Fibroblast of the conjunctiva (primary cell): ENCODE data around the gene JSRP1.
A peak's percentile ranks its signal among the peaks of the same experiment; 100 is the strongest.
"Not testable (repeated sequence)": the region's sequence is repeated elsewhere in the genome, so short reads cannot be mapped to it uniquely, and the experiment has no call there.

Source experiments
- DNase-seq: peaks from one replicate; pipeline ENCODE4 v3.0.0-alpha.2; 2010; ENCODE audit warnings: low read depth

JSRP1 gene

DNA sequence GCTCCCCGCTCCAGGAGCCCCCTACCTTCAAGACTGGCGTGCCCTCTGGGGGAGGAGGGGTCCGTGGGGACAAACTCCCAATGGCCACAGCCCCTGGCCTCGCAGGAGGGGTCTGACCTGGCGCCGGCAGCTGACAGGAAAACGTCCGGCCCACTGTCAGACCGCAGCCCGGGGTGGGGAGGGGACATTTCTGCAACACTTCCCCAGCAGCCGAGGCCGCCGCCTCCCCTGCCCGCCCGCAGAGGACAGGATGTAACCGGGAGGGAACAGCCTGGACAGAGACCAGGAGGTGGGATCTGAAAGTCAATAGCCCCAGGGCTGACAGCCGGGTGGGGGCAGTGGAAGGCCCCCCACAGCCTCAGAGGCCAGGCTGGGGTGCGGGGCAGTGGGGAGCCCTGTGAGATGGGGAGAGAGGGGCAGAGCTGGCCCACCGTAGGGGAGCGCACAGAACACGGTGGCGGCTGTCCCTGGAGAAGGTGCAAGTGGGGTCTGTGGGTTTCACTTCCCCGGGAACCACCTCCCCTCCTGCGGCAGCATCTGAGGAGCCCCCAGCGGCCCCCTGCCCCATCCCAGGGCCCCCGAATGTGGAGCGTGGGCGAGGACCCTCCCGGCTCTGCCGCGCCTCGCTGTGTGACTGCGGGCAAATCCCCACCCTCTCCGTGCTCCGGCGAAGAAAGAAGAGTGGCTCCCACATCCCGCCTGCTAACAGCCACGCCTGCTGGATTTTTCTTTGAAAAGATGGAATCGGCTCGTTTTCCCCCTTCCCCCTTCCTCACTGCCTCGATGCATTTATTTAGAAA is 26.0 kb upstream of the JSRP1 start, which contains the start of gene PEAK3:
Gene PEAK3 (minus strand): TSS at position 114 of the 800 bp plus-strand sequence. CDS start 1,244 bp downstream, outside the sequence.
- no peak for DNase-seq

DNA sequence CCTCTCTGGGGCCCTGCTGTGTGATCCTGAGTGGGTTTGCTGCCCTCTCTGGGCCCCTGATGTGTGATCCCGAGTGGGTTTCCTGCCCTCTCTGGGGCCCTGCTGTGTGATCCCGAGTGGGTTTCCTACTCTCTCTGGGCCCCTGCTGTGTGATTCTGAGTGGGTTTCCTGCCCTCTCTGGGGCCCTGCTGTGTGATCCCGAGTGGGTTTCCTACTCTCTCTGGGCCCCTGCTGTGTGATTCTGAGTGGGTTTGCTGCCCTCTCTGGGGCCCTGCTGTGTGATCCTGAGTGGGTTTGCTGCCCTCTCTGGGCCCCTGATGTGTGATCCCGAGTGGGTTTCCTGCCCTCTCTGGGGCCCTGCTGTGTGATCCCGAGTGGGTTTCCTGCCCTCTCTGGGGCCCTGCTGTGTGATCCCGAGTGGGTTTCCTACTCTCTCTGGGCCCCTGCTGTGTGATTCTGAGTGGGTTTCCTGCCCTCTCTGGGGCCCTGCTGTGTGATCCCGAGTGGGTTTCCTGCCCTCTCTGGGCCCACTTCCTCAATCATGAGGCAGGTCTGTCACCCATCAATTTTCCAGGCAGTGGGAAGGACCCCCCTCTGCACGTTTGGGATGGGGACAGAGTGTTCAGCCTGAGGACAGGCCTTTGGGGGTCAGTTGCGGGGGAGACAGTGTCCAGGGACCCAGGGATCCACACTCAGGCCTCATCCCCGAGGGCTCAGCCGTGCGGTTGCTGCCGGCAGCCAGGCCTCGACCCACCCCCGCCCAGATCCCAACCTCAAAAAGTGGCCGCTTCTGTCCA is 25.2 kb upstream of the JSRP1 start:
- not testable (repeated sequence) for DNase-seq

DNA sequence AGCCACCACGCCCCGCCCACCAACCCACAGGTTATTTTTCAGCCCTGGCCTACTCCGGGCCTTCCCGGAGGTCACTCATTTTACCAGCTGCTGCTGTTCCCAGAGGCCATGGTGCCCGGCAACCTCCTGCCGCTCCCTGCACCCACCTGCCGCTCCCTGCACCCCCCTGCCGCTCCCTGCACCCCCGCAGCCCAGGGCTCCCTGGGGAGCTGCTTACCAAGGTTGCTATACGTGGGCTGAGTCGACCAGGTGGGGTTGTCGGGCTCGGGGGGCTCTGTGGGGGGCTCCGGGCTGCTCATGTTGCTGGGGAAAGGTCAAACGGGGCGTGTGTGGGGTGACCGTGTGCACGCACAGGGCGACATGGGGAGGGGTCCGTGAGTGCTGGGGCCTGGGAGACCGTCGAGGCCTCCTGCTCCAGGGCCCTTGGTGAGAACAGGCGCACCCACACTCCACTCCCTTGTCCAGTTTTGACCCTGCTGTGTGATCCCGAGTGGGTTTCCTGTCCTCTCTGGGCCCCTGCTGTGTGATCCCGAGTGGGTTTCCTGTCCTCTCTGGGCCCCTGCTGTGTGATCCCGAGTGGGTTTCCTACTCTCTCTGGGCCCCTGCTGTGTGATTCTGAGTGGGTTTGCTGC is 24.5 kb upstream of the JSRP1 start:
- DNase-seq = no peak

DNA sequence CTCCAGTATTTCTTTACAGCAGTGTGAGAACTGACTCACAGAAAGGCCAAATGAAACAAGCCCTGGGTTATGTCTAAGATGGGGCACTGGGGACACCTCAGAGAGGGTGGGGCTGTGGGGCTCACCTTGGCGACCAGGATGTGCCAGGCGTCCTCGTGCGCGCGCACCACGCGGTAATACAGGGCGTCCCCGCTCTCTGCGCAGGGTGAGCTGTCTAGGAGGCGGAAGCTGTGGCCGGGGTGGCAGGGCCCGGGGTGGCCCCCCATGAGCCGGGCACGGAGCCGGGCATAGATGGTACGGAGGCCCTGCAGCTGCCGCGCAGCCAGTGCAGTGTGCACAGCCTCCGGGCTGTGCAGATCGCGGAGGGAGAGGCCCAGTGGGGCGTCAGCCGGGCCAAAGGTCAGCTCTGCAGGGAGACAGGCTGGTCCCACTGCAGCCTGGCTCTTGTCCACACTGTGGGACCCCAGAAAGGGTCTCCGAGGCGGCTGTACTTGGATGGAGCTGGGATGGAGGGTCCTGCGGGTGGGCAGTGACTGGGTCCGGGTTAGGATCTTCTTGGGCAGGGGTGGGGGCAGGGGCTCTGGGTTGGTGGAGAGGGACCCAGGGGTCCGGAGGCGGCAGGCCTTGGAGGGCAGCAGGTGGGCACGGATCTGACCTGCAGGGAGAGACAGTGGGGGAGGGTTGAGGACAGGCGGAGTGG is 22.4 kb upstream of the JSRP1 start:
- no peak for DNase-seq

DNA sequence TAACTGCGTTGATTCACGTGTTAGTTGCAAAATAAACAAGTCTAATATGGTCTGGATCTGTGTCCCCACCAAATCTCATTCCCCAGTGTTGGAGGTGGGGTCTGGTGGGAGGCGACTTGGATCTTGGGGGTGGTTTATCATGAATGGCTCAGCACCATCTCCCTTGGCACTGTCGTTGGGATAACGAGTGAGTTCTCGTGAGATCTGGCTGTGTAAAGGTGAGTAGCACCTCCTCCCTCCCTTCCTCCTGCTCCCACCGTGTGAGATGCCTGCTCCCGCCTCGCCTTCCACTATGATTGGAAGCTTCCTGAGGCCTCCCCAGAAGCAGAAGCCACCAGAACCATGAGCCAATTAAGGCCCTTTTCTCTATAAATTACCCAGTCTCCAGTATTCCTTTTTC is 20.9 kb upstream of the JSRP1 start:
- no peak for DNase-seq

DNA sequence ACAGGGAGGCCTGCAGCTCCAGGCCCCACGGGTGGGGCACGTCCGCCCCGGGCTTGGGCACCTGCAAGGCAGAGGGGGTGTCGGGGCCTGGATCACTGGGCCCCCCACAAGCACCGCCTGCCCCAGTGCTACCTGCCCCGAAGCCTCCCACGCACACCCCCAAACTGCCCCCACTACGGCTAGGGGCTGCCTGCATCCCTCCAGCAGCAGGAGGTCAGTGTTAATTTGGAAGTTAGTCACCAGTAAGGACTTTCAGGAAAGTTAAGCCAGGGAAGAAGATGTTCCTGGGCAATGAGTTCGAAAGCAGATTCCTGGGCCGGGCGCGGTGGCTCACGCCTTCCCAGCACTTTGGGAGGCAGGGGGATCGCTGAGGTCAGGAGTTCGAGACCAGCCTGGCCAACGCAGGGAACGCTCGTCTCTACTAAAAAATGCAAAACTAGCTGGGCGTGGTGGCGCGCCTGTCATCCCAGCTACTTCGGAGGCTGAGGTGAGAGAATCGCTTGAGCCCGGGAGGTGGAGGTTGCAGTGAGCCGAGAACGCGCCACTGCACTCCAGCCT is 20.3 kb upstream of the JSRP1 start:
- DNase-seq = no peak

DNA sequence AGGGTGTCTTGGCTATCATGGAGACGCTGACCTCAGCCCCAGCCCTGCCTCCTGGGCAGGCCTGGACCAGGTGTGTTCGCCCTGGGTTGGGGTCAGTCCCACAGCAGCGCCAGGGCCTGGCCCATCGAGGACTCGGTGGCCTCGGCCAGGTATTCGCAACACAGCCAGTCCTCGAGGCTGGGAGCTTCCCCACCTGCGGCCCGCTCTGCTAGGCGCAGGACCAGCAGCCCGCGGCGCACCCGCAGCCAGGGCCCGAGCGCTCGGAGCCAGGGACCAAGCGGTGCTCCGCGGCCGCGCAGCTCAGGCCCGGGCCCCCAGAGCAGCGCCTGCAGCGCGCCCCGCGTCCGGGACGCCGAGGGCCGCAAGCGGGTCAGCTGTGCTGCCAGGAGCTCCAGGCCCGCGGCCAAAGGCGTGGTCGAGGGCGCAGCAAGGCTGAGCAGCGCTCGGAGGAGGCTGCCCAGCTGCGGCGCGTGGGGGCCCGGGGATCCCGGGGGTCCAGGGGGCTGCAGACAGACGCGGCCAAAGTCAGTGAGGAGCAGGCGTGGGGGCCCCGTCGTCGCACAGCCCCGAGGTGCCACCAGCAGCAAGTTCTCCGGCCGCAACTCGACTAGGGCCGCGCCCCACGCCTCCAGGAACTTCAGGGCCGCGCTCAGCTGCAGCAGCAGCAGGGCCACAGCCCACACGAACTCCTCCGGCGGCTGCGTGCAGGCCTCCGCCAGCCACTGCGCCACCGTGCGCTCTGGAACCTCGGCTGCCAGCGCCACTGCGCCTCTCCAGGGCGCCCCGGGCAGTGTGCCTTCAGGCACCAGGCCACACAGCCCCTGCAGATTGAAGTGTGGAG is 19.6 kb upstream of the JSRP1 start:
- DNase-seq = no peak

DNA sequence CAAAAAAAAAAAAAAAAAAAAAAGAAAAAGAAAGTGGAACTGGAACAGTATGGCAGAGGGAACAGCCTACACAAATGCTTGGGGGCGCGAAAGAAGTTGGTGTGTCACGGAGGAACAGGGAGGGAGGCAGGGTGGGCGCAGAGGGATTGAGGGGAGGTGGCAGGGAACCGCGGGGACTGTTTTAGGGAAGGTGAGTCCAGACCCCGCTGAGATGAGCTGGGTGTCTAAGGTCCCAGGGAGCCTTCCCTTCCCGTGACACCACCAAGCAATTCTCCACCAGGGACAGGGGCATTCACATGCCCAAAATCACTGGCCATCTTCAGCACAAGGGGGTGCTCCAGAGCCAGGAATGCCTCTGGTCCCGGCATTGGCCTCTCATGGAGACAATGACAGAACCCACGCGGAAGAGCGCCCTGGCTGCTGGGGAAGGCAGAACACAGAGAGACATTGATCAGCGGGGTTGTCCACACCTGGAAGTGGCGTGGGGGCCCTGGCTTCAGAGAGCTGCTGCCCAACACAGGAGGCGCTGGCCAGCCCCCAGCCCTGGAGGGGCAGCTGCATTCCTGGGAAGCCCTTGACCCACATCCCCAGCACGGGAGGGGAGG is 18.8 kb upstream of the JSRP1 start:
- DNase-seq = peak; percentile 39

DNA sequence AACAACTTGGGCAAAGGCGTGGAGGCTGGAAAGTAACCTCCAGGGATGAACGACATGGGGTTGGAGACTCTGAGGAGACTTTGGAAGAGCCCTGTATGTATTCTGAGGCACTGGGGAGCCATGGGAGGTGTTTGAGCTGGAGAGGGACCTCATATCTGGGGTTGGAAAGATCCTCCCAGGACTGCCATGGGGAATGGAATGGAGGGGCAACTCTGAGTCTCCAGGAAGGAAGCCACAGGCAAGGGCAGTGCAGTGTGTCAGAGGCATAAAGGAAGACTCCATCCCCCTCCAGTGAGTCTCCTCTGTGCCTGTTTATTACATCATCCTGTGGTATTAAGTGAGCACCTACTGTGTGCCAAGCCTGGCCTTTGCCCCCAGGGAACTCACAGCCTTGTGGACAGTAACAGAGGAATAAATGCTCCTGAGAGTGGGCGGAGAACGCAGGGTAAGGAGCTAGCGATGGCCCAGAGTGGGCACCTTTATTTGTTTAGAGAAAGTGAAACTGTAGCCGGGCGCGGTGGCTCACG is 18.0 kb upstream of the JSRP1 start:
- DNase-seq = no peak

DNA sequence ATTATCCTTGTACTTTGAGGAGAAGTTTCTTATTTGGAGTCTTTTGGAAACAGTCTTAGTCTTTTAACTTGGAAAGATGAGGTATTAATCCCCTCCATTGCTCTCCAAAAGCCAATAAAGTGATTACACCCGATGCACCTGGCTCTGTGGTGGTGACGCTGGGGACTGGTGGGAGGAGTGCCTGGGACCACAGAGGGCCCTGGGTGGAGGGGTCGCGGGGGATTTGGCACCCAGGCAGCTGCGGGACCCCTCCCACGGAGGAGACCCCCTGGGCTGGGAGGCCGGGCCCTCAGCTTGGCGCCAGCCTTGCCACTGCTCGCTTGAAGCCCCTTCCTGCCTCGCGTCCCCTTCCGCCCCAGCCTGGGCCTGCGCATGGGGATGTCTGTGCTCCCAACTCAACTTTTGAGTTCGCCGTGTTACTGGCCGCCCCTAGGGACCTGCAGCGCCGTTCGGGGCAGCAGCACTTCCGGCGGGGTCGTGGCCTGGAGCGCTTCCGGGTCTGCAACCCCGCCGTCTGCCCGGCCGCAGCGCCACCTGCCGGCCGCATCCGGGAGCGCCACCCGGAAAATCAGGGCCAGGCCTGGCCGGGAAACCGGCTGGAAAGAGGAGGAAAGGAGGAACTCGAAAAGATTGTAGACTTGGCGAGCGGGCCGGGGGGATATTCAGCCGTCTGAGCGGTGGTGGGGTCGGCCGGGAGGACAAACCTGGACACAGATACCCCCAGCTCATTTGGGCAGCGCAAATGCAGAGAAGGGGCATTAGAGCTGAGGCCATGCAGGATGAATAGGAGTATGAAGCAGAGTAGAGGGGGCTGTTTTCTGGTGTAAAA is 17.4 kb upstream of the JSRP1 start:
- DNase-seq = peak; percentile 63

DNA sequence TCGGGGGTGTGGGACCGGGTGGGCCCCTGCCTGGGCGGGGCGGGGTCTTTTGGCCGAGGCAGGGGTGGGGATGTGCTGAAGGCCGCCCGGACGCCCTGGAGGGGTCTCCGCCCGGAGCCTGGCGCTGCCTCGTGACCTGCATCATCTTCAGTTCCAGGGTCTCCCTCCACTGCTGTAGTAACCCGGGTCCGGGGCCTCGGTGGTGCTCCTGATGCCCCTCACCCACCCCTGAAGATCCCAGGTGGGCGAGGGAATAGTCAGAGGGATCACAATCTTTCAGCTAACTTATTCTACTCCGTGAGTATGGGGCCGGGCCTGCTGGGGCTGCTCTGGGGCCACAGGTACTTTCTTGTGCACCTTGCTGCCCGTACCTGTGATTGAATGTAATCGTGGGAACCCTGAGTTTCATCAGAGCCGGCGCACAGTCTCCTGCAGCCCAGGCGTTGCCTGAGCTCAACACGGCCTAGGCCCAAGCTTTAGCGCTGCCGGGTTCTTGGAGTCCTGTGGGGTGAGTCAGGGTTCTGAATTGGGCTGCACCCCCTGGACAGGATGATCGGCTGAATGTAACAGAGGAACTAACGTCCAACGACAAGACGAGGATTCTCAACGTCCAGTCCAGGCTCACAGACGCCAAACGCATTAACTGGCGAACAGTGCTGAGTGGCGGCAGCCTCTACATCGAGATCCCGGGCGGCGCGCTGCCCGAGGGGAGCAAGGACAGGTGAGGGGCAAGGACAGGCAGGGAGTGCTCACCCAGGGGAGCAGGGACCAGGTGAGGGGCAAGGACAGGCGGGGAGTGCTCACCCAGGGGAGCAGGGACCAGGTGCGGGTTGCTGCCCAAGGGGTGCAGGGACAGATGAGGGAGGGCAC is 15.3 kb upstream of the JSRP1 start:
- DNase-seq = peak; percentile 38

DNA sequence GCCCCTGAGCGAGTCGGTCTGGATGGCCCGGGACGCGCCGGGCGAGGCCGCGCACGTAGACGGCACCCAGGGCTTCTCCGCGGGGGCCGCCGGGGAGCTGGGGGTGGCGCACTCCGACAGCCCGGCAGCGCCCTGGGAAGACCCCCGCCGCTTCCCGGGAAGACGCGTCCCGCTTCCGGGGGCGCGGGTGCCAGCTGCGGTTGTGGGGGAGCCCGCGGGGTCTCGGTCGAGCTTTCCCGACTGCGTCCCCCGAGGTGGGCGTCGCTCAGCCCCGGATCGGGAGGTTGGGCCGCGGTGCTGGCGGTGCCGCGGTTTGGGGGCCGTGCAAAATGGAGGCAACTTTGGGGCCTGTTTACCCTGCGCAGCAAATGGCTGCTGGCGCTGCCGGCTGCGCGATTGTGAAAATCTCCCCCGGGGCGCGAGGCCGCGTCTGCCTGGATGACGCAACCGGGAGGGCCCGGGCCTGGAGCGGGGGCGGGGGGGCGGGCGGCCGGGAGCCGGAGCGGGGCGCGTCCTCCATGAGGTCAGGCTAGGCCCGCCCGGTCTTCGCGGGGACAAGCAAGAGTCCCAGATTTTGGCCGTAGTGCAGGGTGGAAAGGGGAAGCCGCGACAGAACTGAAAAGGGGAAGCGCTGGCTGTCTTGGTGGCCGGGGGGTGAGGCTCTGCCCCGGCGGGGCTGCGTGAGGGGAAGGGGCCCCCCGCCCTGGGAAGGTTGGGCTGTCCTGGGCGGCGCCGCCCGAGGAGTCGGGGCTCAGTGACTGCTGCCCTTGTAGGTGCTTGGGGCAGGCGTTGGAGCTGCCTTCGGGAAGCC is 14.4 kb upstream of the JSRP1 start:
- peak; percentile 71 for DNase-seq

DNA sequence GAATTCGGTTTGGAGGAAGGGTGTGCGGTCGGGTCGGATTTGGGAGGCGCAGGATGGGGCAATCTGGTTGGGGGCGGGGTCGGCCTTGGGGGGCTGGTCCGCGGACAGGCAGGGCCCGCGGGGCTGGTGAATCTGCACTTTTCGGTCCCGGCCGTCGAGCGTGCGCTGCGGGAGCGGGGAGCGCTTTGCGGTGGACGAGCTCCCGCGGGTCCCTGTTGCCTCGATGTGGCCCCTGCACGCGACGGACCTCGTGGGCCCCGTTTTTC is 13.9 kb upstream of the JSRP1 start:
- DNase-seq = no peak

DNA sequence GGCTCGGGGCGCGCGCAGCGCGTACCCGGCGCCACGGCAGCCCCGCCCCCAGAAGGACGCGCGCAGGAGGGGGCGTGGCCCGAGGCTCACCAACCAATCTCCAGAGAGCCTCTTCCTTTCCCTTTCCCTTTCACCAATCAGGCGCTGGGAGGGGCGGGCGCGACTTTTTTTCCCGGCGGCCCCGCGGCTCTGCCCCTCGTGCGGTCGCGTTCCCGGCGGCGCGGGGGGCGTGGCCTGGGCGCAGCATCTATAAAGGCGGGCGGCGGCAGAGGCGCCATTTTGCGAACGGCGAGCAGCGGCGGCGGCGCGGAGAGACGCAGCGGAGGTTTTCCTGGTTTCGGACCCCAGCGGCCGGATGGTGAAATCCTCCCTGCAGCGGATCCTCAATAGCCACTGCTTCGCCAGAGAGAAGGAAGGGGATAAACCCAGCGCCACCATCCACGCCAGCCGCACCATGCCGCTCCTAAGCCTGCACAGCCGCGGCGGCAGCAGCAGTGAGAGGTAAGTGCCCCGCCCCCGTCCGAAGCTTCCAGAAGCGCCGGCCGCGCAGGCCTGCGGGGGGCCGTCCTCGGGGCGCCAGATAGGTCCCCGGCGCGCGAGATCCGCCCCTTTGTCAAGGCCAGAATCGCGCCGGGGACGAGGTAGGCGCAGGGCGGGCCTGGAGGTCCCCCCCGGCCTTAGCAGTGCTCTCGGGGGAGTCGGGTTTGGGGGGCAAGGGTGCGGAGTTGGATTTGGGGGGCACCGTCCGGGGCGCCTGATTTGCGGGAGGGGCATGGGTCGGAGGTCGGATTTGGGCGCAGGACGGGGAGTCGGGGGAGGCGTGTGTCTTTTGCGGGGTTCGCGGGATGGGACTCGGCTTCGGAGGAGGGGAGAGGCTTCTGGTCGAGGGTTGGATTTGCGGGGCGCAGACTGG is 13.3 kb upstream of the JSRP1 start:
- DNase-seq = peak; percentile 93

DNA sequence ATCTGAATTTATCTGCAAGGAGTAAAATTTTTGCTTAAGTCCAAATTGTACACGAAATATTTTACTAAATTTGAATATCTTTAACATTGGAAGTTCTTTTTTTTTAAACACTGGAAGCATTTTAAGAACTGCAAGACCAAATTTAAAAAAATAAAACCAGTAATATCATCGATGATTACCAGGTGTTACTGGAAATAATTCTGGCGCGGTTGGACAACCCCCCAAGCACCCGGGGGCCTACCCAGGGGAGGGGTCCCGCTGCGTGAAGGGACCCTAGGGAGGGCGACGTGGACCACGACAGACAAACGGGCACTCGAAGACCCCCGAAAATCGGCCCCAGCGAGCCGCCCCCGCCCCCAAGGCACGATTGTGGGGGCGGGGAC is 12.6 kb upstream of the JSRP1 start:
- DNase-seq = no peak

DNA sequence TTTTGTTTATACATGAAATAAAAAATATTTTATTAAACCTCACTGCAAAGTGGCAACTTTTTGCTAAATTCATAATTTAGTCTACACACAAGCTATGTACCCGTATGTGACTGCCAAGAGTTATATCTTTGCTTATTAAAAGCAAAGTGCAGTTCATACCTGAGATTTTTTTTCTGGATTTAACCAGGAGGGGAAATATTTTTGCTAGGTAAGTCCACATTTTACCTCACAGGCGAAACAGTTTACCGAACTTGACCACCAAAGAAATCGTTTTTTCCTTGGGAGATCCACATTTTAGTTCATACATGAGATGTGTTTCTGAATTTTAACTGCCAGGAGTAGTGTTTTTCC is 12.2 kb upstream of the JSRP1 start:
- DNase-seq = no peak
